Measurements from ENCODE around the gene ARHGAP15.

DNA sequence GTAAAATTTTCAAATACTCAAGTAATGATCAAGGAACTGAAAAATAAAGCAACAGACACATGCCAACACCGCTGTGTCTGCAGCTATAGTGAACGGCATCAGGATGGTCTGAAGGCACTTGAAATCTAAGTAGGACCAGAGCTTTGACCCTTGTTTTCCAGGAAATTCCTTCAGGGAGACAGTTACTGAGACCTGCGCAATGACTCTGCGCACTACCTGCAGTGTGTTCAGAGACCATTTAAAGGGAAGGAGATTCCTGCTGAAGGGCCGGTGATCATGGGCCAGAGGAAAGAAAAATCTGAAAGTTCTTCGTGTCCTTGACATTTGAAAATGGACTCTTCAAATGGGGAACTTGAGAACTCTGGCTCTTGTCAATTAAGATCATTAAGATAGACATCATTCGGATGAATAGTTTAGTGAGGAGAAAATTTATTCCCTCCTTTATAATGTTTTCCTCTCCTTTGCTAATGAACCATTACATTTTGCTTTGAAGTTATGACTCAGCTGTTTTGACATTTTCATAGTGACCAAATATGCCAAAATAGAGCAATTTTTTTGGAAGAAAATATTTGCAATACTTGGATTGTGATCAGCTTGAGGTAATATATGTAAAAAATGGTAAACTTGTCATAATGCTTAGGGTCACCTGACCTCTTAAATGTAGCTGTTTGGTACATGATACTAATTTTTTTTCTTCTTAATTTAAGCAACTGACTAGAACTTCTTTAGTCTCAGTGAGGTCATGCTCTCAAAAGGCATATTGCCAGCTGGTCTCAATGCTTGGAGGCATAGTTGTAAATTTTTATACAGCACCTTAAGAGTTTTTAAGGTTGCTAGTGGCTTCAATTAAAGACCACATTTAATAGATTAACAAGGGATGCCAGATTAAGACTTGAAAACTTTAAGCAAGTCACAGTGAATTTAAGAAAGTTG is 329.3 kb downstream of the ARHGAP15 start:
- TF ChIP-seq, protein P1, sequence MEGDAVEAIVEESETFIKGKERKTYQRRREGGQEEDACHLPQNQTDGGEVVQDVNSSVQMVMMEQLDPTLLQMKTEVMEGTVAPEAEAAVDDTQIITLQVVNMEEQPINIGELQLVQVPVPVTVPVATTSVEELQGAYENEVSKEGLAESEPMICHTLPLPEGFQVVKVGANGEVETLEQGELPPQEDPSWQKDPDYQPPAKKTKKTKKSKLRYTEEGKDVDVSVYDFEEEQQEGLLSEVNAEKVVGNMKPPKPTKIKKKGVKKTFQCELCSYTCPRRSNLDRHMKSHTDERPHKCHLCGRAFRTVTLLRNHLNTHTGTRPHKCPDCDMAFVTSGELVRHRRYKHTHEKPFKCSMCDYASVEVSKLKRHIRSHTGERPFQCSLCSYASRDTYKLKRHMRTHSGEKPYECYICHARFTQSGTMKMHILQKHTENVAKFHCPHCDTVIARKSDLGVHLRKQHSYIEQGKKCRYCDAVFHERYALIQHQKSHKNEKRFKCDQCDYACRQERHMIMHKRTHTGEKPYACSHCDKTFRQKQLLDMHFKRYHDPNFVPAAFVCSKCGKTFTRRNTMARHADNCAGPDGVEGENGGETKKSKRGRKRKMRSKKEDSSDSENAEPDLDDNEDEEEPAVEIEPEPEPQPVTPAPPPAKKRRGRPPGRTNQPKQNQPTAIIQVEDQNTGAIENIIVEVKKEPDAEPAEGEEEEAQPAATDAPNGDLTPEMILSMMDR (IDR thresholded peaks at IDR 0.05; ENCODE audit: low read depth, low read length, poor library complexity, severe bottlenecking): no peak
- no peak for TF ChIP-seq EZH2phosphoT487 (IDR thresholded peaks at IDR 0.05; ENCODE audit: borderline replicate concordance, low read length)
